IMR-90 (cell line): ENCODE data around the gene ATP9B.

Experiments
- BHLHE40 ChIP-seq: fragments of 150-350 bp; IDR thresholded peaks from 2 replicates; pipeline ENCODE4 v1.6.1; 2016; ENCODE audit warnings: mild to moderate bottlenecking, low read depth, low read length
- CEBPB ChIP-seq: IDR thresholded peaks from 2 replicates; pipeline ENCODE4 v1.6.1; 2012; ENCODE audit warnings: low read depth, low read length, improper control_type of control experiment
- CHD1 ChIP-seq: IDR thresholded peaks from 2 replicates; pipeline ENCODE4 v1.6.1; 2012; ENCODE audit warnings: low read depth, low read length, improper control_type of control experiment
- ELK1 ChIP-seq: fragments of 150-350 bp; IDR thresholded peaks from 2 replicates; pipeline ENCODE4 v1.6.1; 2016; ENCODE audit warnings: low read depth, mild to moderate bottlenecking, low read length, moderate library complexity, borderline replicate concordance
- FOS ChIP-seq: fragments of 150-350 bp; IDR thresholded peaks from 2 replicates; pipeline ENCODE4 v1.6.1; 2016; ENCODE audit warnings: low read depth, low read length
- MAFK ChIP-seq: IDR thresholded peaks from 2 replicates; pipeline ENCODE4 v1.6.1; 2012; ENCODE audit warnings: low read depth, low read length, improper control_type of control experiment
- MAZ ChIP-seq: IDR thresholded peaks from 2 replicates; pipeline ENCODE4 v1.6.1; 2012; ENCODE audit warnings: low read depth, mild to moderate bottlenecking, low read length, improper control_type of control experiment, moderate library complexity, borderline replicate concordance
- NFE2L2 ChIP-seq: fragments of 150-350 bp; IDR thresholded peaks from 2 replicates; pipeline ENCODE4 v1.6.1; 2016; ENCODE audit warnings: low read depth, mild to moderate bottlenecking, low read length
- POLR2A ChIP-seq: IDR thresholded peaks from 2 replicates; pipeline ENCODE4 v1.6.1; 2012; ENCODE audit warnings: mild to moderate bottlenecking, low read depth, low read length
- RCOR1 ChIP-seq: IDR thresholded peaks from 2 replicates; pipeline ENCODE4 v1.6.1; 2012; ENCODE audit warnings: mild to moderate bottlenecking, low read length, improper control_type of control experiment; ENCODE audit not compliant: insufficient replicate concordance
- SMC3 ChIP-seq: fragments of 150-350 bp; IDR thresholded peaks from 2 replicates; pipeline ENCODE4 v1.6.1; 2016; ENCODE audit warnings: low read depth, mild to moderate bottlenecking, antibody characterized with exemption, low read length, moderate library complexity
- USF2 ChIP-seq: fragments of 150-350 bp; IDR thresholded peaks from 2 replicates; pipeline ENCODE4 v1.6.1; 2017; ENCODE audit warnings: mild to moderate bottlenecking, antibody characterized with exemption, low read length, low read depth
- TF ChIP-seq, protein P1 (sequence below): conservative IDR thresholded peaks from 2 replicates; pipeline ENCODE4 v1.5.1; 2012; ENCODE audit warnings: mild to moderate bottlenecking, low read depth, low read length, improper control_type of control experiment

DNA sequence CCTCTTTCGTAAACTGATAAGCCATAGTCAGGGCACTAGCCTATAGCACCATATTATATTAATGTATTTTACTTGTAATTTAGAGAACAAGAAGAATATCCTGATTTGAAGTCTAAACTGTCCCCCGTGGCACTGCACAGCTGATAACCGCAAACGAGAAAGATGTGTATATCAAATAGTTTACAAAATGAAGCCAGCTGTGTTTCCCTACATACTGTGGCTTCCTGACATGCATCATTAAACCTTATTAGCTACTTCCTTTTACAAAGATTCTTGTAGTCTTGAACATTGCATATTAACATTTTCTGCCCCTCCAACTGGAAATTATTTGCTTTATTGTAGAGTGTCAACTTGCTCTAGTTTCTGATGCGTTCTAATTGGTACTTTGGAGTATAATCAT lies 173.1 kb downstream of the ATP9B start:
- TF ChIP-seq, protein P1, sequence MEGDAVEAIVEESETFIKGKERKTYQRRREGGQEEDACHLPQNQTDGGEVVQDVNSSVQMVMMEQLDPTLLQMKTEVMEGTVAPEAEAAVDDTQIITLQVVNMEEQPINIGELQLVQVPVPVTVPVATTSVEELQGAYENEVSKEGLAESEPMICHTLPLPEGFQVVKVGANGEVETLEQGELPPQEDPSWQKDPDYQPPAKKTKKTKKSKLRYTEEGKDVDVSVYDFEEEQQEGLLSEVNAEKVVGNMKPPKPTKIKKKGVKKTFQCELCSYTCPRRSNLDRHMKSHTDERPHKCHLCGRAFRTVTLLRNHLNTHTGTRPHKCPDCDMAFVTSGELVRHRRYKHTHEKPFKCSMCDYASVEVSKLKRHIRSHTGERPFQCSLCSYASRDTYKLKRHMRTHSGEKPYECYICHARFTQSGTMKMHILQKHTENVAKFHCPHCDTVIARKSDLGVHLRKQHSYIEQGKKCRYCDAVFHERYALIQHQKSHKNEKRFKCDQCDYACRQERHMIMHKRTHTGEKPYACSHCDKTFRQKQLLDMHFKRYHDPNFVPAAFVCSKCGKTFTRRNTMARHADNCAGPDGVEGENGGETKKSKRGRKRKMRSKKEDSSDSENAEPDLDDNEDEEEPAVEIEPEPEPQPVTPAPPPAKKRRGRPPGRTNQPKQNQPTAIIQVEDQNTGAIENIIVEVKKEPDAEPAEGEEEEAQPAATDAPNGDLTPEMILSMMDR = no peak
- TF ChIP-seq POLR2A (no peak), CHD1 (no peak), CEBPB (no peak), BHLHE40 (no peak), NFE2L2 (no peak), USF2 (no peak), RCOR1 (no peak), MAFK (no peak), ELK1 (no peak), FOS (no peak), SMC3 (no peak), MAZ (no peak)
